ENCODE measurements around the gene ZP3.
"Not testable (repeated sequence)": the region's sequence is repeated elsewhere in the genome, so short reads cannot be mapped to it uniquely, and the experiment has no call there.

ZP3 gene

DNA sequence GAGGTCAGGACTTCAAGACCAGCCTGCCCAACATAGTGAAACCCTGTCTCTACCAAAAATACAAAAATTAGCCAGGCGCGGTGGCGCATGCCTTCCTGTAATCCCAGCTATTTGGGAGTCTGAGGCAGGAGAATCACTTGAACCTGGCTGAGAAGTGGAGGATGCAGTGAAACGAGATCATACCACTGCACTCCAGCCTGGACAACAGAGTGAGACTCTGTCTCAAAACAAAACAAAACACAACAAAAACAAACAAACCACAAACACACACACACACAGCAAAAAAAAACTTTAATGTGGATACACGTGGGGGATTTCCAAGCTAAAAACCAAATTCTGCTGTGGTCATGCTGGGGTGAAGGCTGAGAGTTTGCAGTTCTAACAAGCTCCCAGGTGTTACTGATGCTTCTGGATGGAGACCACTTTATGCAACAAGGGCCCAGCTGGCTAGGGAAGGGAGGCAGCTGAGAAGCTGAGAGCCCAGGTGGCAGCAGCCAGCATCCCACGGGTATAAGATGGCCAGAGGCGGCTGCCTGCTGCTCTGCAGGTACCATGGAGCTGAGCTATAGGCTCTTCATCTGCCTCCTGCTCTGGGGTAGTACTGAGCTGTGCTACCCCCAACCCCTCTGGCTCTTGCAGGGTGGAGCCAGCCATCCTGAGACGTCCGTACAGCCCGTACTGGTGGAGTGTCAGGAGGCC, at the start of gene ZP3:
TSS of gene ZP3 (plus strand) at position 538 of the 699 bp plus-strand sequence. CDS start at position 553, 15 bp downstream.
- no peak for DNase-seq

DNA sequence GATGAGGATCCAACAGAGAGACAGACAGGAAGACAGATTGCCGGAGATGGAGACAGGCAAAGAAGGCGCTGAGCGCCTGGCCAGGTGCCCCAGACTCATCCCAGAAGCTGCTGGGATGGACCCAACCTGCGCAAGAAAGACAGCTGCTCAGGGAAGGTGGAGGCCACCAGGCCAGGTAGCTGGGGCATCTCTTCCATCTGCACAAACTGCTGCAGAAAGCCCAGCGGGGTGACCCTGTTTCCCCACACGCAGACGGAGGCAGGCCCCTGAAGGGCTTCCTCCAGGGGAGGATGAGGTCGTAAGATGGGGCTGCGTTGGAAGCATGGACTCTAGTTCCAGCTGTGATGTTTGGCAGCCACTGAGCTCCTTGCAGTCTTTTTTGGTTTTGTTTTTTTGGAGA, 49.5 kb upstream of the ZP3 start:
- DNase-seq: no peak

DNA sequence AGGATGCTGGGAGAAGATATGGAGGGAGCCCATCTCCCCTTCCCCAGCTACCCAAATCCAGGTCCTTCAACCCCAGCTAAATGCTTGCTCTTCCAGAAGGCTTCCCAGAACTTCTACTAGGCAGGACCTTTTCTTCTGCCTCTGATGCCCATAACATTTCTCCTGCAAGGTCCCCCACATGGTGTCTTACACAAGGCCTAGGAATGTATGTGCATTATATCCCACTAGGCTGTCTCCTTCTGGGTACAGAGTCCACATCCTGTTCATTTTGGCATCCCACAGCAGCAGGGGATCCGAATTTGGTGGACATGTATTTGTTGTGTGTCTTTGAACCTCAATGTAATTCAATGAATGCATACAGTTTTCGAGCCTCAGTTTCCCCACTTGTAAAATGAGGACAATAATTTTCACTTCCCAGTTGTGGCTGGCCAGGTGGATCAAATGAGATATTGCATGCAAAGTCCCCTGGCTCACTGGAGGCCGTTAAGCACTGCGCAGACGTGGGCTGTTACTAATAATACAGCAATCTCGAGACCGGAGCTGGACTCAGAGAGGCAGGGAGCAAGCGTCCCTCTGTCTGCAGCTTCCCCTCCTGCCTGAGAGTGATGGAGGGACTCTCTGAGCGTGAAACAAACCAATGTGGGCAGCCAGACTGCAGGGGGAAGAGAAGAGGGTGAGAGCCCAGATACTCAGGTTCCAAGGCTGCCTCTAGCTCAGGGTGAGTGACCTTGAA, 47.4 kb upstream of the ZP3 start:
- no peak for DNase-seq

DNA sequence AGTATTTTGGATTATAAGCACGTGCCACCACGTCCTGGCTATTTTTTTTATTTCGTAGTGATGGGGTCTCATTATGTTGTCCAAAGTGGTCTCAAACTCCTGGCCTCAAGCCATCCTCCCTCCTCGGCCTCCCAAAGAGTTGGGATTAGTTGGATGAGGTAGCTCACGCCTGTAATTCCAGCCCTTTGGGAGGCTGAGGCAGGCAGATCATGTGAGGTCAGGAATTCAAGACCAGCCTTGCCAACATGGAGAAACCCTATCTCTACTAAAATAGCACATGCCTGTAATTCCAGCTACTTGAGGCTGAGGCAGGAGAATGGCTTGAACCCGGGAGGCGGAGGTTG, 44.2 kb upstream of the ZP3 start:
- DNase-seq: no peak

DNA sequence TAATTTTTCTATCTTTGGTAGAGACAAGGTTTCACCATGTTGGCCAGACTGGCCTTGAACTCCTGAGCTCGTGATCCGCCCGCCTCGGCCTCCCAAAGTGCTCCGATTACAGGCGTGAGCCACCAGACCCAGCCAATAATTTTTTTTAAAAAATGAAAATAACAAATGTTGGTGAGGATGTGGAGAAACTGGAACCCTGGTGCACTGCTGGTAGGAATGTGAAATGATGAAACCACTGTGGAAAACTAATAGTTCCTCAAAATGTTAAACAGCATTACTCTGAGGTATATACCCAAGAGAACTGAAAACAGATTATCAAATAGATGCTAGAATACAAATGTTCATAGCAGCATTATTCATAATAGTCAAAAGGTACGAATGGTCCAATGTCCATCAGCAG, 42.9 kb upstream of the ZP3 start:
- DNase-seq: no peak

DNA sequence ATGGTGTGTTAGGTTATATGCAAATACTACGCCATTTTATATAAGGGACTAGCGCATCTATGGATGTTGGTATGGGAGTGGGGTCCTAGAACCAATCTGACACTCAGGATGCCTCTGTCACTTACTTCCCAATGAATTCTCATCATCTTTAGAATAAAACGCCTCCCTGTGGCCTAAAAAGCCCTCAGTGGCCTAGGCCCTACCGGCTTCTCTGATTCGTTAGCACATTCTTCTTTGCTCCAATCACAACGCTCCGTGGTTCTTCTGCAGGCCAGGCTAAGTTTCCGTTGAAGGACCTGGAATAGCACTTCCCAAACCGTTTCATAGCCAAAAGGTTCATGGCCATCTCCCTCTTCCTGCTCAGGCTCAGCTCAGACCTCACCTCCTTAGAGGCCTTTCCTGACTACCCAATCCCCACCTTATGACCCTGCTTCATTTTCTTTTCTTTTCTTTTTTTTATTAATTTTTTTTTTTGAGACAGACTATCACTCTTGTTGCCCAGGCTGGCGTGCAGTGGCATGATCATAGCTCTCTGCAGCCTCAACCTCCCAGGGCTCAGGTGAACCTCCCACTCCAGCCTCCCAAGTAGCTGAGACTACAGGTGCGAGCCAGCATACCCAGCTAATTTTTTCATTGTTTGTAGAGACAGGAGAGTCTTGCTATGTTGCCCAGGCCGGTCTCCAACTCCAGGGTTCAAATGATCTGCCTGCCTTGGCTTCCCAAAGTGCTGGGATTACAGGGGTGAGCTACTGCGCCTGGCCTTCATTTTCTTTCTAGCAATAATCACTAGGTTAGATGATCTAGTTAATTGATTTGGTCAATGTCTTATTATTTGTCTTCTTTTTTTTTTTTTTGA, 41.4 kb upstream of the ZP3 start:
- peak; percentile 60 for DNase-seq

DNA sequence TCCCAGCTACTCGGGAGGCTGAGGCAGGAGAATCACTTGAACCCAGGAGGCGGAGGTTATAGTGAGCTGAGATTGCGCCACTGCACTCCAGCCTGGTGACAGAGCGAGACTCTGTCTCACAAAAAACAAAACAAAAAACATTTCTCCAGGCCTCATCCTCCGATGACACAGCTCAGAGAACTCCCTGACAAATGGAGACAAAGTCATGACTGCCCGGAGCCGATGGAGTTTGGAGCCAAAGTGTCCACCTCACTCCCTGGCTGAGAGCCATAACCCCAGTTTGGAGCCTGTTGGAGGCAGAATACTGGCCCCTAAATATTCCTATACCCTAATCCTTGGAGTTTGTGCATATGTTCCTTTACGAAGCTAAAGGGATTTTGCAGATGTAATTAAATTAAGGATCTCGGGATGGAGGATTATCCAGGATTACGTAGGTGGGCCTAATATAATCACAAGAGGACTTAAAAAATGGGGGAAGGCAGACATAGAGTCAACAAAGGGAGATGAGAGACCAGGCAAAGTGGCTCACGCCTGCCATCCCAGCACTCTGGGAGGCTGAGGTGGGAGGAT, 38.0 kb upstream of the ZP3 start:
- DNase-seq: no peak

DNA sequence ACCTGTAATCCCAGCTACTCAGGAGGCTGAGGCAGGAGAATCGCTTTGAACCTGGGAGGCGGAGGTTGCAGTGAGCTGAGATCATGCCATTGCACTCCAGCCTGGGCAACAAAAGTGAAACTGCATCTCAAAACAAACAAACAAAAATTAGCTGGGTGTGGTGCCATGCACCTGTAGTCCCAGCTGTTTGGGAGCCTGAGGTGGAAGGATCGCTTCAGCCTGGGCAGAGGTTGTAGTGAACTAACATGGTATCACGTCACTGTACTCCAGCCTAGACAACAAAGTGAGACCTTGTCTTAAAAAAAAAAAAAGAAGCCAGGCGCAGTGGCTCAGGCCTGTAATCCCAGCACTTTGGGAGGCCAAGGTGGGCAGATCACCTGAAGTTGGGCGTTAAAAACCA, 37.0 kb upstream of the ZP3 start:
- DNase-seq: not testable (repeated sequence)

DNA sequence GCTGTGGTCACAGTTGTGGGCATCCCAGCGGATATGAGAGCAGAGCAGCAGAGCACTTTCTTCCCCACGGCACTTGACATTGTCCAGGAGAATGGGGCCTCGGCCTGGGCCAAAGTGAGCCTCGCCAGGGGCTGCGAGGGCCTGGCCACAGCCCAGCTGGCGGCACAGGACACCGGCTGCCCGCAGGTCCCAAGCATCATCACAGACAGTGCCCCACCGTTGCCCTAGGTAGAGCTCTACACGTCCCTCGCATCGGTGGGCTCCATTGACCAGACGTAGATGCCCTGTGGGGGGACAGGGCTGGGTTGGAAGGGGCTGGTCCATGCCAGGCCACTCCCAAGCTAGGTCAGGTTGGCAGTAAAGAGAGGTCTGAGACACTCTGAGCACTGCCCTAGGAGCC, 34.7 kb upstream of the ZP3 start:
- no peak for DNase-seq

DNA sequence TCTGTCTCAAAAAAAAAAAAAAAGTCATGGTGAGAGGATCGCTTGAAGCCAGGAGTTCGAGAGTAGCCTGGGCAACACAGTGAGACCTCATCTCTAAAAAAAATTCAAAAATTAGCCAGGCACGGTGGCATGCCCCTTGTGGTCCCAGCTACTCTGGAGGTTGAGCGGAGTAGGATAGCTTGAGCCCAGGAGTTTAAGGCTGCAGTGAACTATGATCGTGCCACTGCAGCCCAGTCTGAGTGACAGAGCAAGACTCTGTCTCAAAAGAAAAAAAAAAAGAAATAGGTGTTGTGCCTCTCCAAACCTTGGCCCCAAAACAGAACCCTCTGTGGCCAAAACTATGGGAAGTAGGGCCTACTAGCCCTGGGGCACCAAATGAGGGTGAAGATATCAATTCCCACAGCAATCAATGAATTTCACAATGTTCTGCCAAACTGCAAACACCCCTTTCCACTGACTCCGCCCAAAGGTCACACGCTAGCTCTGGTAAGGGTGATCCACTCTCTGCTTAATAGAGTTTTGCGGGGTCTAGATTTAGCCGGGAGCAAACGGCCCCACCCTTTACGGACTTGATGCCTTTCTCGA, 32.1 kb upstream of the ZP3 start:
- DNase-seq: no peak

DNA sequence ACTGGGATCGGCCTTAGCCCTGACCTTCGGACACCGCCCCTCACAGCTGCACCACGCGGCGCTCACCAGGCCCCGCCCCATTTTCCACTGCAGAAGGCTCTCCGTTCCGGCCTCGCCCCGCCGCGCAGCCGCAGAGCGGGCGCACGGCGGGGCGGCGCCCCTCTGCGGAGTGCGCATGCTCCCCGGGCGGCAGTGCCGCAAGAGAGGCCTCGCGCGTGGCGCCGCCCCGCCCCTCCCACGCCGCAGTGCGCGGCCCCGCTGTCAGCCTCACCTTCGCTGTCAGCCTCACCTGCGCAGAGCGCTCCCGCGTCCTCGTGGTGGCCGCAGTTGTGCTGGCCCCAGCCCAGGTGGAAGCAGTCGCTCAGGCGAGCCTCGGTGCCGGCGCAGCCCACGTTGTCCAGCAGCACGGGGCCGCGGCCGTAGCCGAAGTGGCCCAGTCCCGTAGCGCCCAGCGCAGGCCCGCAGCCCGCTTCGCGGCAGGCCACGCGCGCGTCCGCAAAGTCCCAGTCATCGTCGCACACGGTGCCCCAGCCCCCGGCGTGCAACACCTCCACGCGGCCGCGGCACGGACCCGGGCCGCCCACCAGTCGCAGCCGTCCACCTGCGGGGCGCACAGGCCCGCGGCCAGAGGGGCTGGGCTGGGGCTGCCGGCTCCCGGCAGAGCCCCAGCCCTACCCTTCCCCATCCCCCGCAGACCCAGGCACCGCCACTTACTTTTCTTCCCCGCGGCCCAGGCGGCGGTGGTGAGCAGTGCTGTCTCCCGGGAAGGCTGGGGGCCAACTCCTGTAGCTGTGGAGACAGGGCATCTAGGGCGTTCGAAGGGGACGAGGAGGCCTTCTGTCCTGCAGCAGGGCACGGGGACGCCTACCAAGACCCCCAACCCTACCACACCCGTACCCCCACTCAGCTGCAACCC, 31.4 kb upstream of the ZP3 start:
- peak; percentile 96 for DNase-seq

DNA sequence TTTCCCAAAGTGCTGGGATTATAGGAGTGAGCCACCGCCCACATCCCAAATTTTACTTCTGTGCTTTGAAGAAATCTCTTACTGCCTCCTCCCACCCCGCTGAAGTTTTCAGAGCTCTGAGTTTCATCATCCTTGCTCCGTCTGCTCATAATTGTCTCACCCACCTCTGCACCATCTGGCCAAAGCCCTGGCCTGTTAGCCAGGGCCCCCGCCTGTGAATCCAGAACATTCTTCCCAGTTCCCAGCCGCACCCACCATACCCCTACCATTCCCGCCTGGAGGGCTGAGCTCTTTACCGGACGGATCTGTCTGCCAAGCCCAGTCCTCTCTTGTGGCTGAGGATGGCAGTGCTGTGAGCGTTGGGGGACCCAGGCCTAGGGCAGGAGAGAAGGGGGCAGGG, 29.8 kb upstream of the ZP3 start:
- DNase-seq: no peak

DNA sequence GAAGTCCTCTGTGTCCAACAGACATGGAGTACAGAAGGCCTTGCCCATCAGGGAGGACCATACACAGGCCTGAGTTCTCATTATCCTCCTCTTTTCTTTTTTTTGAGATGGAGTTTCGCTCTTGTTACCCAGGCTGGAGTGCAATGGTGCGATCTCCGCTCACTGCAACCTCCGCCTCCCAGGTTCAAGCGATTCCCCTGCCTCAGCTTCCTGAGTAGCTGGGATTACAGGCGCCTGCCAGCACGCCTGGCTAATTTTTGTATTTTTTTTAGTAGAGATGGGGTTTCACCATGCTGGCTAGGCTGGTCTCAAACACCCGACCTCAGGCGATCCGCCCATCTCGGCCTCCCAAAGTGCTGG, 29.2 kb upstream of the ZP3 start:
- not testable (repeated sequence) for DNase-seq

DNA sequence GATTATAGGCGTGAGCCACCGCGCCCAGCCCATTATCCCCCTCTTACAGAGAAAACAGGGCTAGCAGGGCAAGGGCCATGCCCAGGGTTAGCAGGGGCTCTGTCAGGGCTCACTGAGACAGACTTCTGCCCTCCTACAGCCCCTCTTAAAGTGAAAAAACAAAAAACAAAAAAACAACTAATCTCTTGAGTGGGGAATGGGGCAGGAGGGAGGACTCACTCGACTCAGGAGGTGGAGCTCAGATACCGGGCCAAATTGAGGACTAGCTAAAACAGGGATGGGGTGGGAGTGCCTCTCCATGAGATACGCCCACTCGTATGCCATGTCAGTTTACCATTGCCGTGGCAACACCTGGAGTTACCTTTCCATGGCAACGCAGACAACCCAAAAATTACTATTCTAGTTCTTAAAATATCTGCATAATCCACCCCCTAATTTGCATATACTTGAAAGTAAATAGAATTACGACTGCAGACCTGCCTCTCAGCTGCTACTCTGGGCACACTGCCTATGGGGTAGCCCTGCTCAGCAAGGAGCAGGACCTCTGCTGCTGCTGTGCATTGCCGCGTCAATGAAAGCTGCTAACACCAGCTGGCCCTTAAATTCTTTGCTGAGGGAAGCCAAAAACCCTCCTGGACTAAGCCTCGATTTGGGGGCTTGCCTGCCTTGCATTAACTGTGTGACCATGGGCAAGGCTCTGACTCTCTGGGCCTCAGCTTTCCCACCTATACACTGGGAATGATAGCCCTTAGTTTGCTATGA, 28.6 kb upstream of the ZP3 start:
- DNase-seq: peak; percentile 35

DNA sequence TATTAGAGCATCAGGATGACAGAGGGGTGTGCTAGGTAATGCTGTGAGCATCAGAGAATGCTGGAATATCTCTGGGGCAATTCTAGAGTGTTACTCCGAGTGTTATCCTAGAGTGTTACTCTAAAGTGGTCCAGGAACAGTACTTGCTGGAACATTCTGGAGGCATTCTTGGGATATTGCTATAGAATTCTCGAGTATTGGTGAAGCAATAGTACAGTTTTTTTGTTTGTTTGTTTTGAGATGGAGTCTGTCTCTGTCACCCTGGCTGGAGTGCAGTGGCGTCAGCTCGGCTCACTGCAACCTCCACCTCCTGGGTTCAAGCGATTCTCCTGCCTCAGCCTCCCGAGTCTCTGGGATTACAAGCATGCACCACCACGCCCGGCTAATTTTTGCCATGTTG, 27.9 kb upstream of the ZP3 start:
- no peak for DNase-seq

DNA sequence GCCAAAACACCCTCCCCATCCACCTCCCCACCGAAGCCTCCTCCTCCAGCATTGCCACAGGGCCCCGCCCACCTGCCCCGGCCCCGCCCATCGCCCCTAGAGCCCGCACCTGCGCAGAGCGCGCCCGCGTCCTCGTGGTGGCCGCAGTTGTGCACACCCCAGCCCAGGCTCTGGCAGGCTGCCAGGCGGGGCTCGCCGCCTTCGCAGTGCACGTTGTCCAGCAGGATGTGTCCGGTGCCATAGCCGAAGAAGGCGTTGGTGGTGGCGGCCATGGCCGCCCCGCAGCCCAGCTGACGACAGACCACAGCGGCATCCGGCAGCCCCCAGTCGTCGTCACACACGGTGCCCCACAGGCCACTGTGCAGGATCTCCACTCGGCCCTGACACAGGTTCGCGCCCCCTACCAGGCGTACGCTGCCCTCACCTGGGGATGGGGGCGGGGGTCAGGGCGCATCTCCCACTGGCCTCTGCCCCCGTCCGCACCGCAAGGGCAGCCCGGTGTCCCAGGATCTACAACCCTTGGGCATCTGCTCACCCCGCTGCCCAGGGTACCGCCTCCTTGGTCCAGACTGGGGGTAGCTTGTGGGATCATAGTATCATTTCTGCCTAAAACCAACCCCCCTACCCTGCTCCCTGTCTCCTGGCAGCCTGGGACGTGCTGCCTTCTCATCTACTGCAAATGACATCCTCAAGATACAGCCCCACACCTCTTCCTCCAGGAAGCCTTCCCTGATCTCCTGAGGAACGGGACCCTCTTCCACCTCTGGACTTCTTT, 27.2 kb upstream of the ZP3 start:
- peak; percentile 90 for DNase-seq

DNA sequence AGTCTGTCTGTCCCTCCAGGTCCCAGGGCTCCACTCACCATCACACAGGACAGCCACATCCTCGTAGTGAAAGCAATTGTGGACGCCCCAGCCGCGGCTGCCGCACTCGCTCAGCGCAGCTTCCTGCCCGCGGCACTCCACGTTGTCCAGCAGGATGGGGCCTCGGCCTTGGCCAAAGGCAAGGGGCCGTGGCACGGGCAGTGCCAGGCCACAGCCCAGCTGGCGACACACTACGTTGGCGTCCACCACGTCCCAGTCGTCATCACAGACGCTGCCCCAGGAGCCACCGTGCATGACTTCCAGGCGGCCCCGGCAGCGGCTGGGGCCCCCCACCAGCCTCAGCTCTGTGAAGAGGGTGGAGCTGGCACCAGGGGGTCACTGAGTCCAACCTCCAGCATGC, 24.5 kb upstream of the ZP3 start:
- no peak for DNase-seq

DNA sequence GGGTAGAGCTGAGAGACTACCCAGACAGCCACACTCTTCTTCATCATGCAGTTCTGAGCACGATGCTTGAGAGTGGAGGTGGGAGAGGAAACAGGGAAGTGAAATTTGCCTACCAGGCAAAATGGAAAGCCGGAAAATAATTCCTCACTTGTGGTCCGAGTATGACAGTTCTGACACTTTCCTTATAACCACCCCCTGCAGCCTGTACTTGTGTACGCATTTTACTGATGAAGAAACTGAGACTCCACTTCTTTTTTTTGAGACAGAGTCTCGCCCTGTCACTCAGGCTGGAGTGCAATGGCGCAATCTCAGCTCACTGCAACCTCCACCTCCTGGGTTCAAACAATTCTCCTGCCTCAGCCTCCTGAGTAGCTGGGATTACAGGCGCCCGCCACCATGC, 21.7 kb upstream of the ZP3 start:
- DNase-seq: not testable (repeated sequence)

DNA sequence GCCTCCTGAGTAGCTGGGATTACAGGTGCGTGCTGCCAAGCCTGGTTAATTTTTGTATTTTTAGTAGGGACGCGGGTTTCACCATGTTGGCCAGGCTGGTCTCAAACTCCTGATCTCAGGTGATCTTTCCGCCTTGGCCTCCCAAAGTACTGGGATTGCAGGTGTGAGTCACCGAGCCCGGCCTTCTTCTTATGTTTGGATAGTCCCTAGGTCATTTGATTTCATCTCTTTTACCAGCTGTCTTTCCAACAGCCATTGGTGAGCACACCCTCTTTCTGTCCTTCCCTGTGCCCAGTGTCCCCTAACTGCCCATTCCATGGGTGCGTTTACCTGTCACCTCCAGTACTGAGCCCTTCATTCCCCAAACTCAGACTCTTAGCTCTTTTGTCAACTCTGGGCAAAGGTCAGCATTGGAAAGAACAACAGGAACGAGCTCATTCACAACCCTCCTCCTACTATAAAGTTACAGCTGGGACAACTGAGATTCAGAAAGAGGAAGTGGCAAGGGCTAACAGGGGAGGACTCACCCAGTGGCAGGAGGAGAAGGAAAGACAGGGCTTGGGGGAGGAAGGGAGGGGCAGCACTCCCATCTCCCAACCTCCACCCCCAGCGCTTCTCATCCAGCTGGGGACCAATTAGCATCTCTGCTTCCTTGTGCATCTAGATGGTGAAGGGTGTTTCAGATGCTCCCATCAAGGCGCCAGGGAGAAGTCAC, 20.8 kb upstream of the ZP3 start:
- DNase-seq: peak; percentile 66

DNA sequence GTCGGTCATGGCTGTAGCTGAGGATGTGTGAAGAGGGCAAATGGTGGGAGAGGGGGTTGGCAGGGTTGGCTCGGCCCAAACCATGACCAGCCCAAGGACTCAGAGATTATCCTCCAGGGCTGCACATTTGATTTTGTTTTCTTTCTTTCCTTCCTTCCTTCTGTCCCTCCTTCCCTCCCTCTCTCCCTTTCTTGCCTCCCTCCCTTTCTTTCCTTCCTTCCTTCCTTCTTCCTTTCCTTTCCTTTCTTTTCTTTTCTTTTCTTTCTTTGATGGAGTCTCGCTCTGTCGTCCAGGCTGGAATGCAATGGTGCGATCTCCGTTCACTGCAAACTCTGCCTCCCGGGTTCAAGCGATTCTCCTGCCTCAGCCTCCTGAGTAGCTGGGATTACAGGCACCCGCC, 19.0 kb upstream of the ZP3 start:
- DNase-seq: no peak

Measured in hematopoietic multipotent progenitor cell treated with erythropoietin and hydrocortisone succinate and interleukin-3 and kit ligand, for 6 days (in vitro differentiated cells).